NCI-H82 treated with DMSO at 0.1 percent for 48 hours (cell line): ENCODE data around the gene C17orf58.
A peak's percentile ranks its signal among the peaks of the same experiment; 100 is the strongest.
"Not testable (repeated sequence)": the region's sequence is repeated elsewhere in the genome, so short reads cannot be mapped to it uniquely, and the experiment has no call there.

Experiments
- DNase-seq: peaks from one replicate; lab custom pipeline; 2025; ENCODE audit not compliant: unreplicated experiment; lab: John Stamatoyannopoulos, UW

Gene C17orf58

GRCh38 chr17:68004201-68004600, 7.9 kb upstream of the C17orf58 start:
- peak; percentile 49 for DNase-seq

GRCh38 chr17:67999291-67999911, 3.1 kb upstream of the C17orf58 start:
- no peak for DNase-seq

GRCh38 chr17:67998466-67998865, 2.2 kb upstream of the C17orf58 start:
- DNase-seq, result no peak

DNA sequence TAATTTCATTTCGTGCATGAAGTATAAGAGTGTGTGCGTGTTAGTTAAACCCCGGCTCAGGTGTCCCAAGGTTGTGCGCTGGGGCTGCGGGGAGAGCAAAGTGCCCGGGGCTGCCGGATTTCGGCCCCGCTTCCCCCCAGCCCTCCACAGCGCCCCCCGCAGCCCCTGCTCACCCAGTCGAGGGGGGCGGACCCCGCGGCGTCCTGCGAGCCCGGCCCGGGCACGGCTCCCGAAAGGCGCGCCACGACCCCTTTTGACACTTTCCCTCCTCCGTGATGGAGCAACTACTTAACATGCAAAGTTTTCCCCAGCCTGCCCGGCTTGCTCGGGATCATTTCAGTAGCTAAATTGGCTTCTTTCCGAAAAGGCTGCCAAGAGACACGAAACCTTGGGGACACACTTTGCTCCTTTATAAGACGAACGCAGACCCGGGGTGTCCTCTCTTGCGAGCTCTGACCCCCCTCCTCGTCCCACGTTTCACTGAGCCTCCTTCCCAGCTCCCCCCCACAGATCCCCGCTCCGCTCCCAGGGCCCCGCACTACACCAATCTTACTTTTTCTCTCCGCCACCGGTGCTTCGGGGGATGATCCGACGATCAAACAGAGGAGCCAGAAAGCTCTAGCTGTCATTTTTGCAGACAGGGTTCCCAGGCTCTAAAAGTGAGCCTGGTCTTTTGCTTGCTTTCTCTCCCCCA, 552 bp downstream of the C17orf58 start:
- DNase-seq, result no peak

DNA sequence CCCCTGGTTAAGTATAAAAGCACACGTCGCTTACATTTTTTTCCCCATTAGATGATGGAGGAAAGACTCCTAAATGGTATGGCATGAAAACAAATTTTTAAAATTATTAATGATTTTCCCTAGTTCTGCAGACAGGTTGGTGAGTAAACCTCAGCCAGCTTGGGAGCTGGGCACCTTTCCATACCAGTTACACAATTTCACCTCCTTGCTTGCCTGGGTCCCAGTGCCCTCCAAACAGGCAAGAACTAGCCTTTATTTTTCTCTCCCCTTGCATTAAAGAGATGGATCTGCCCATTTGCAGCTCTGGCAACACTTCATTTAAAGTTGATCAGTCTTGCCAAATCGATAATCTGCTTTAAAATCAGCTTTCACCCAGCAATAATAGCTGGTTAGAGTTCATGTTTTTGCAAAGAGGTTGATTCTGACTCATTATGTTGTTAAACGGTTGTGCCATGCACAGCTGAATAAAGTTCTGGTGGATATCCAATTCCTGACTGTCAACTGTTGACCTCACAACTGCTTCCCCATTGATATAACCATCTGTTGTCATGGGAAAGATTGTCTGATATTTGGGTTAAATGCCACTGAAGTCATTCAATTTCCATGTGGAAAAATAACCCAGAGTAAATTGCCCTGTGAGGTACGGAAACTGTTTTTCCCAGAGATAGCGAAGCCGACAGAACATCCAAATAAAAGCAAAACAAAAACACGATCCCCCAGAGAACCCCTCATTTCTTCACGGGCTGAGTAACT, 1.3 kb downstream of the C17orf58 start:
- DNase-seq, result no peak

DNA sequence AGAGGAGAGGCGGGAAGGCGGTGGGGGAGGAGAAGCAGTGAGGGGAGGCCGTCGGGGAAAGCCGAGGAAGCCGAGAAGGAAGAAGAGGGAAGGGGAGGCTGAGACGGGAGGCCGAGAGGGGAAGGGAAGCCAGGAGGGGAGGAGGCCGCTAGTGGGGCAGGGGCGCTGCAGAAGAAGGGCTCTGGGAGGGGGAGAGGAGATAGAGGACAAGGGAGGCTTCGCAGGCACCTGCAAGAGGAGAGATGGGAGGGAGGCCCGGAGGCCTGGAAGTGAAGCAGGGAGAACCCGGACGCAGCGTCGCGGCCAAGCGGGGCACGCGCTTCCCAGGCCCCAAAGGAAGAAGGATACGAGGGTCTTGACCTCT, 2.3 kb downstream of the C17orf58 start:
- DNase-seq, result no peak

GRCh38 chr17:67993153-67993997, 2.9 kb downstream of the C17orf58 start:
- DNase-seq, result peak; percentile 28

DNA sequence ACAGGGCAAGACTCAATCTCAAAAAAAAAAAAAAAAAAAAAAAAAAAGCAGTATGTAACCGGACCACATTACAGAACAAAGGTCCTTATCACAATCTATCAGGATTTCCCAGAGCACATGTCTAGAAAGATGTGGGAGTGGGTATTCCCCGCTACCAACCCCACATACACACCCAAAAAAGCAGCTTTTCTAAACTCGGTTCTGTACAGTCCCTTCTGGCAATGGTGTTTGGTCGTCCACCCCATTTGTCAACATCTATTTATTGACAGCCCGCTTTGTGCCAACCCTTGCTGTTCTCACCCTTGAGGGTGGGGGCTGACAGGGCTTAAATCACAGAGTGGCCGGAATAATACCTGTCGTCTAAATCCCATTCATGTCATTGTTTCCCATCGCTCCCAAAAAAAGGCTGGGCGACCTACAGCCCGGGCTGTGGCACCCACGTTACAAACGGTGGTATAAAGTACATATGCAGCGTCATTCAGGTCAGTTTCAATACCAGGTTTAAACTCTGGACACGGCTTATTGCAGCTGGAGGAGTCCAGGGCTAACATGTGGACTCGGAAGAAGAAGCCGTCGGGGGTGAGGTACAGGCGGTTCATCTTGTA, 3.6 kb downstream of the C17orf58 start:
- no peak for DNase-seq

DNA sequence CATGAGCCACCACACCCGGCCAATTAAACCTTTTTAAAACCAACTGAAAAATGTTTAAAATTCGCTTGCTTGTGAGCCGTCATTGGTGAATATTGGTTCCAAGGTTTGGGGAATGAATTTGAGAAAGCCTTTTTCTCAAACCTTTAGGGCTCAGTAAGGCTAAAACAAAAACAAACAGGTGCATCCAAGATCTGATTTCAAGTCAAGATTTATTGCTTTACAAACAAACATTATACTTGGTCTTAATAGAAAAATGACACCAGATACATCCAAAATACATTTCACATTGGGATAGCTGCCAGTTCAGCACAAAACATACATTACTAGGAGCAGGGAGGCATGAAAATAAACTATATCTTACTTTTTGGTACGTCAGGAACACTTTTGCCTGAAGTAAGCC, 5.4 kb downstream of the C17orf58 start:
- DNase-seq, result no peak

GRCh38 chr17:67983383-67983688, 12.9 kb downstream of the C17orf58 start:
- no peak for DNase-seq

- DNase-seq, result no peak
Observed at GRCh38 chr17:67982686-67983382, 13.4 kb downstream of the C17orf58 start.

DNA sequence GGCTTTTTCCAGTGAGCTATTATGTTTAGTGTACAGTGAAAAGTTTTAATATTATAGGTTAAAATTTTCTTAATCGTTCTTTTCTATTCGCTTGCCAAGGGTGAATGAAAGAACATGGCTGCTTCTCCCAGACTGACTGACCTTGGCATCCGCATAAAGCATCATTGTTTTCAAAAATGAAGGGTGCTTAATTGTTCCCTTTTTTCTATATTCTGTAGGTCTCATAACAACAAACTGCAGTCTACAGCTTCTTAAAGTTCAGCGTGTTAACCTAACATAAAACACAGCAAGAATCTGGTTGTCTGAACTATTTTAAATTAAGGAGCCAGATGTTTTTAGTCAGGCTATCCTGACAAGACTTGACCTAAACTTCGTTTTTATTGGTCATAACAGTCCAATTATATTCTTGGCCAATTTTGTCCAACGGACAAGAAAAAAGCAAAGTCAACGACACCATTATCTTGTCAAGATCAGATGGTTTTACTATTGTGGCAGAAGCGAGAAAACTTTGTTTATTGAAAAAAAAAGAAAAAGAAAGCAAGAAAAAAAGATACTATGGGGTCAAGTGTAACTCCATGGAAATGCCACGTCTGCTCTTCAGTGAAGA, 14.1 kb downstream of the C17orf58 start:
- DNase-seq, result no peak

- DNase-seq, result not testable (repeated sequence)
Observed at GRCh38 chr17:67980883-67981282, 15.4 kb downstream of the C17orf58 start.

GRCh38 chr17:67980456-67980855, 15.8 kb downstream of the C17orf58 start:
- DNase-seq, result no peak

GRCh38 chr17:67976306-67976705, 20.0 kb downstream of the C17orf58 start:
- DNase-seq, result not testable (repeated sequence)

GRCh38 chr17:67974598-67975066, 21.6 kb downstream of the C17orf58 start:
- no peak for DNase-seq

GRCh38 chr17:67974185-67974584, 22.1 kb downstream of the C17orf58 start:
- no peak for DNase-seq

DNA sequence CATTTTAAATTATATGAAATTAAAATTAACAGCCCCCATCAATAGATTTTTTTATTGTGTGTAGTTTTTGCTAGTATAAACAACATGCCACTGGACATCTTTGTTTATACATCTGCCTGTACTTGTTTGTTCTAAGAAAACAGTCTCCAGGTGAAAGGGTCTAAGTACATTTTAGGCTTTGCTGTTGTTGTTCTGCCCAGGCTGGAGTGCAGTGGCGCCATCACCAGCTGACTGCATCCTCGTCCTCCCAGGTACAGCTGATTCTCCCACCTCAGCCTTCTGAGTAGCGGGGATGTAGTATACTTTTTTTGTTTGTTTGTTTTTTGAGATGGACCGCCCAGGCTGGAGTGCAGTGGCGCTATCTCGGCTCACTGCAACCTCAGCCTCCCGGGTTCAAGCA, 25.5 kb downstream of the C17orf58 start:
- DNase-seq, result no peak

DNA sequence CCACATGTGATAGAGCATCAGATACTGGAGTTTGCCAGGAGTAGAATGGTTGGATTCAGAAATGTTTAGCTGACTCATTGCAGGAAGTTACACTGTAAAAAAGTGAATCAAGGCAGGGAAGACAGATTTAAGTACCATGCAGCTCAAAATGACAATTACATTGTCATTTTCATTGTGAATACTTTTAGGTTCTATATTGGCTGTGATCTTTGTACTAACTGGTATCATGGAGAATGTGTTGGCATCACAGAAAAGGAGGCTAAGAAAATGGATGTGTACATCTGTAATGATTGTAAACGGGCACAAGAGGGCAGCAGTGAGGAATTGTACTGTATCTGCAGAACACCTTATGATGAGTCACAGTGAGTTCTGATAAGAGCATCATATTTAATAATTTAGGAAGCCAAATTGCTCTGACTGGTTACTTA, 33.1 kb downstream of the C17orf58 start:
- peak; percentile 24 for DNase-seq

DNA sequence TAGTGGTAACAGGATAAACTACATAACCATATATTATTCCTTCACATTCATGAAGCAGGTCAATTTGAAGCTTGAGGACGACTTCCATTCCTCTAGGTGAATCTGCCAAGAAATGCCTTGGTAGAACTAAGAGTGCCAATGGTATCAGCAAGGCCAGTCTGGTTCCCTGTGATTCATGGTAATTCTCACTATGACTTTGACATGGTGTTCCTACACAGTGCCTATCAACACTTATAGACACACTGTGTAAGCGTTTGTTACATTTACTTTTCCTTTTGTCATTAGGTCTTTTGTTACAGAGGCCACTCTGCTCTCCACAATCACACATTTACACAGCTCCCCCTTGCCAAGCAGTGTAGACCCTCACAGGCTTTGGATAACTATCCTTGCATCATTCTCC, 34.1 kb downstream of the C17orf58 start:
- not testable (repeated sequence) for DNase-seq
